GM18867 (cell line): ENCODE data around the gene MRPL4.
A peak's percentile ranks its signal among the peaks of the same experiment; 100 is the strongest.
"Not testable (repeated sequence)": the region's sequence is repeated elsewhere in the genome, so short reads cannot be mapped to it uniquely, and the experiment has no call there.

Experiments used
- ATAC-seq: cut with Tn5 transposase; IDR thresholded peaks from one replicate; pipeline ENCODE4 v1.9.1; 2021; ENCODE audit warnings: mild to moderate bottlenecking, moderate library complexity; ENCODE audit not compliant: unreplicated experiment

The MRPL4 gene

DNA sequence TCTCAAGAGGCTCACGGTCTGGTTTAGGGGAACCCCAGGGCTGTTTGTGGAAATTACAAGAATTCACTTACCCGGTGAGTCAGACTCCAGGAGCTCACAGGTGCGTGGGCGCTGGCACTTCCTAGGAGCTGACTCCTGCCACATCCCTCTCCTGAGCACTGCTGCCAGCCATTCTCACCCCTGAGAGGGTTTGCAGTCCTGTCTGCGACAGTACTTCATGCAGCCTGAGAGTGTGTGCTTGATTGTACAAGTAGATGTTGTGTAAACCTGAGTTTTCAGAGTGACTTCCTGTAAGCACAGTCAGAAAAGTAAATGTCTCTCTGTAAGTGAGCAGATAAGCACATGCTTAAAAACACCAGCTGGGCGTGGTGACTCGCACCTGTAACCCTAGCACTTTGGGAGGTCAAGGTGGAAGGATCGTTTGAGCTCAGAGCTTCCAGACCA, 8.1 kb downstream of the MRPL4 start:
- no peak for ATAC-seq

DNA sequence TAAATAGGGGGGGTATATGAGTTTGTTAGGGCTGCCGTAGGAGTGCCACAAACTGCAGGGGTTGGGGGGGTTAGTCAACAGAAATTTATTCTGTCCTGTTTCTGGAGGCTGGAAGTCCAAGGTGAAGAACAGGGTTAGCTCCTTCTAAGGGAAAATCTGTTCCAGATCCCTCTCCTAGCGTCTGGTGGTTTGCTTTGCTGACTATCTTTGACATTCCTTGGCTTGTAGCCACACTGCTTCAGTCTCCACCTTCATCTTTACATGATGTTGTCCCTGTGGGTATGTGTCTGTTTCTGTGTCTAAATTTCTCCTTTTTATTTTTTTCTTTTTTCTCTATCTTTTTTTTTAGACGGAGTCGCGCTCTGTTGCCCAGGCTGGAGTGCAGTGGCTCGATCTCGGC, 10.8 kb downstream of the MRPL4 start:
- ATAC-seq, result no peak

DNA sequence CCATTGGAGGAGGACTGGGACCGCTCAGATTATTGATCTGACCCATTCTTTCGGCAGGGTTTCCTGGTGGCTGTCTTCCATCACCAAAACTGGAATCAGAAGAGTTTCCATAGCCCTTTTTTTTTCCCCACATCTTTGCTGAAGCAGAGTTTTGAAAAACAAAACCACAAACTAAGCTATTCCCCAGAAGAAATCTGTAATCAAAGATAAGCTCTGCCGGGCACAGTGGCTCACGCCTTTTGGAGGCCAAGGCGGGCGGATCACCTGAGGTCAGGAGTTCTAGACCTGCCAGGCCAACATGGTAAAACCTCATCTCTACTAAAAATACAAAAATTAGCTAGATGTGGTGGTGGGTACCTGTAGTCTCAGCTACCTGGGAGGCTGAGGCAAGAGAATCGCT, 14.7 kb downstream of the MRPL4 start:
- ATAC-seq, result no peak

DNA sequence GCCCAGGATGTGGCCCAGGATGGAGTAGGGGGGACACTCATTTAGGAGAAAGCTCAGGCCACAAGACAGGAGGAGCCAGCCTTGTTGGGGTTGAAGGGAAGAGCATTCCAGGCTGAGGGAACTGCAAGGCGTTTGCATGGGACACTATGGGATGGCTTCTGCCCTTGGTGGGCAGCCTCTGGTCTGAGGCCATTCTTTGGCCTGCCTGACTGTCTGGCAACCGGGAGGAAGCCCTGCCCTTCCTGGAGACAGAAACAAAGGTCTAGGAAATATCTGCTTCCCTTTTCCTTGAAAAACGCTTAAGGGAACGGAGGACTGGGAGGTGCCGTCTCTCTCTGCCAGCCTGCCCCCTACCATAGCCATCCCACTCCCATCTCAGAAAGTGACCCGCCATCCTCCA, 16.1 kb downstream of the MRPL4 start:
- ATAC-seq, result no peak

DNA sequence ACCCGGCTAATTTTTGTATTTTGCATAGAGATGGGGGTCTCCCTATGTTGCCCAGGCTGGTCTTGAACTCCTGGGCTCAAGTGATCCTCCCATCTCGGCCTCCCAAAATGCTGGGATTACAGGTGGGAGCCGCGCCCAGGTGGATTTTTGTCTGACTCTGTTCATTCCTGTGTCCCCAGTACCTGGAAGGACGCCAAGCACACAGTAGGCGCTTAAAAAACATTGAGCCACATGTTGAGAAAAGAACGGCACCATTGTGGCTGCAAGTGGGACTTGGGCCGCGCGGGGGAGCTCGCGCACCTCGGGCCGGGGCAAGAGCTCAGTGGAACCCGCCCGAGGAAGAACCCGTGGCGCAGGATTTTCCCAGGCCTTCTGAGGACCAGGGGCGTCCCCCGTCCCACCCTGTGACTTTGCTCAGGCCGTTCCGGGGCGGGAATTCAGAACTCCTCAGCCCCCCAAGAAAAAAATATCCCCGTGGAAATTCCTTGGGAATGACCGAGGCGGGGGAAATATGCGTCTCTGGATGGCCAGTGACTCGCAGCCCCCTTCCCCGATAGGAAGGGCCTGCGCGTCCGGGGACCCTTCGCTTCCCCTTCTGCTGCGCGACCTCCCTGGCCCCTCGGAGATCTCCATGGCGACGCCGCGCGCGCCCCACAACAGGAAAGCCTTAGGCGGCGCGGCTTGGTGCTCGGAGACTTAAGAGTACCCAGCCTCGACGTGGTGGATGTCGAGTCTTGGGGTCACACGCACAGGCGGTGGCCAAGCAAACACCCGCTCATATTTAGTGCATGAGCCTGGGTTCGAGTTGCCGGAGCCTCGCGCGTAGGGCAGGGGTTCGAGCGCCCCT, 17.5 kb downstream of the MRPL4 start:
- peak; percentile 37 for ATAC-seq

DNA sequence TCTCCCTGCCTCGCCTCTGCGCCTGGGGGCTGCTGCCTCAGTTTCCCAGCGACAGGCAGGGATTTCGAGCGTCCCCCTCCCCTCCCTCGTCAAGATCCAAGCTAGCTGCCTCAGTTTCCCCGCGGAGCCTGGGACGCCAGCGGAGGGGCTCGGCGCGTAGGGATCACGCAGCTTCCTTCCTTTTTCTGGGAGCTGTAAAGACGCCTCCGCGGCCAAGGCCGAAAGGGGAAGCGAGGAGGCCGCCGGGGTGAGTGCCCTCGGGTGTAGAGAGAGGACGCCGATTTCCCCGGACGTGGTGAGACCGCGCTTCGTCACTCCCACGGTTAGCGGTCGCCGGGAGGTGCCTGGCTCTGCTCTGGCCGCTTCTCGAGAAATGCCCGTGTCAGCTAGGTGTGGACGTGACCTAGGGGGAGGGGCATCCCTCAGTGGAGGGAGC, 18.2 kb downstream of the MRPL4 start:
- ATAC-seq, result peak; percentile 52

DNA sequence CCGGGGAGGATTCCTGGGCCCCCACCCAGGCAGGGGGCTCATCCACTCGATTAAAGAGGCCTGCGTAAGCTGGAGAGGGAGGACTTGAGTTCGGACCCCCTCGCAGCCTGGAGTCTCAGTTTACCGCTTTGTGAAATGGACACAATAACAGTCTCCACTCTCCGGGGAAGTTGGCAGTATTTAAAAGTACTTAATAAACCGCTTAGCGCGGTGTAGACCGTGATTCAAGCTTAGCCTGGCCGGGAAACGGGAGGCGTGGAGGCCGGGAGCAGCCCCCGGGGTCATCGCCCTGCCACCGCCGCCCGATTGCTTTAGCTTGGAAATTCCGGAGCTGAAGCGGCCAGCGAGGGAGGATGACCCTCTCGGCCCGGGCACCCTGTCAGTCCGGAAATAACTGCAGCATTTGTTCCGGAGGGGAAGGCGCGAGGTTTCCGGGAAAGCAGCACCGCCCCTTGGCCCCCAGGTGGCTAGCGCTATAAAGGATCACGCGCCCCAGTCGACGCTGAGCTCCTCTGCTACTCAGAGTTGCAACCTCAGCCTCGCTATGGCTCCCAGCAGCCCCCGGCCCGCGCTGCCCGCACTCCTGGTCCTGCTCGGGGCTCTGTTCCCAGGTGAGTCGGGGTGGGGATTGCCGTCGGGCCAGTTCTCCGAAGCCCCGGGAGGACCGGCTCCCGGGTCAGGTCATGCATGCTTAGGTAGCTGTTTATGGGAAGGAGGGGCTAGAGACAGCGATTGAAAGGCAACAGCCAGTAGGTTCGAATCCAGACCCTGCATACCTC, 18.8 kb downstream of the MRPL4 start, which contains the start of gene ICAM1:
Gene ICAM1, plus strand, starts transcription at position 505 of the 779 bp plus-strand sequence. Its CDS starts 40 bp downstream, at position 545.
- ATAC-seq, result peak; percentile 51

DNA sequence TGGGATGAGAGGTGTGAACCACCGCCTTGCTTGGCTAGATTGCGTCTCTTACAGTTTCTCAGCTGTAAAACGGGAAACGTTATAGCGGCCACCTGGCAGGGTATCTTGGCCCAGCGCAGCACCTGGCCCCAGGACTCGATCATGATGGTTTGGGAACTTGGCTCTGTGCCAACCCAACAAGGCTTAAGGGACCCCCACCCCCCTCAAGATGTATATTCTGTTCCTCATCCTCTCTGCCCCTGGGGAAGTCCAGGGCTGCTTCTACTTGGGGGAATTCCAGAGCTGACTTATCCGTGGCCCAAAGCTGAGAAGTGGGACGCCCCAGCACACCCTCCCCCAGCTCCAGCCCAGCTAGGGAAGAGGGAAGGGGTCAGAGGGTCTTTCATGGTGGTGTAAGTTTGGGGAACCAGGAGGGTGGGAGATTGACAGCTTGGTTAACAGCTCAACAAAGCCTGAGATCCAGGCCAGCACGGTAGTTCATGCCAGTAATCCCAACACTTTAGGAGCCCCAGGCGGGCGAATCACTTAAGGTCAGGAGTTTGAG, 19.6 kb downstream of the MRPL4 start:
- peak; percentile 21 for ATAC-seq

DNA sequence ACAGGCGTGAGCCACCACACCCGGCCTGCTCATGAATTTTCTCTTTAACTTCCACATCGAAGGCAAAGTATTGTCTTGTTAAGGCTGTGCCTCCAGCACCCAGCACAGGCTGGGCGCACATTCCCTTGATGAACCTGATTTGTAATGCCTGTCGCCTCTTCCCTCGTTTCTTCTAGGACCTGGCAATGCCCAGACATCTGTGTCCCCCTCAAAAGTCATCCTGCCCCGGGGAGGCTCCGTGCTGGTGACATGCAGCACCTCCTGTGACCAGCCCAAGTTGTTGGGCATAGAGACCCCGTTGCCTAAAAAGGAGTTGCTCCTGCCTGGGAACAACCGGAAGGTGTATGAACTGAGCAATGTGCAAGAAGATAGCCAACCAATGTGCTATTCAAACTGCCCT, 22.6 kb downstream of the MRPL4 start:
- ATAC-seq, result no peak

DNA sequence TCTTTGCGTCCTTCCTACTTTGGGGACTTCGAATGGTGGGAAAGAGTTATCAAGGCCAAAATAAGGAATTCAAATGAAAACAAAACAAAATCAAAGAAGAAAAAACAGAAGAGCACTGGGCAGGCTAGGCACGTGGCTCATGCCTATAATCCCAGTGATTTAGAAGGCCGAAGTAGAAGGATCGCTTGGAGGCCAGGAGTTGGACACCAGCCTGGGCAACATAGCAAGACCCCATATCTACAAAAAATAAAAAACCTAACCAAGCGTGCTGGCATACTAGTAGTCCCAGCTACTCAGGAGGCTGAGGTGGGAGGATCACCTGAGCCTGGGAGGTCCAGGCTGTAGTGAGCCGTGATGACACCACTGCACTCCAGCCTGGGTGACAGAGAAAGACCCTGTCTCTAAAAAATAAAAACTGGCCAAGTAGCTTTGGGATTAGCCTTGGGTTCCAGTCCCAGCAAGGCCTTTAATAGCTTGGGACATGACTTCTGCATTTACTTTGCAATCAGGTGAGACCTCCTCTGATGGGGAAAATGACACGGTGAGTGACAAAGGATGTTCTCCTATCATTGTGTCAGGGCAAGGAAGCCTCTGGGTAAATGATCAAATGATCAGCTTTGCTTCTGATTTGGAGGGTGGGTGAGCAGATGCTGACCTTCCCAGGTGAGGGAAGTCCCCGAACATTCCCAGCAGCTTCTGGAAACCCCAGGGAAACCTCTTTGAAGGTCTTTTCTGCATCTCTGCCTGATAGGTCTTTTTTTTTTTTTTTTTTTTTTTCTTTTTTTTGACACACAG, 26.0 kb downstream of the MRPL4 start:
- no peak for ATAC-seq

DNA sequence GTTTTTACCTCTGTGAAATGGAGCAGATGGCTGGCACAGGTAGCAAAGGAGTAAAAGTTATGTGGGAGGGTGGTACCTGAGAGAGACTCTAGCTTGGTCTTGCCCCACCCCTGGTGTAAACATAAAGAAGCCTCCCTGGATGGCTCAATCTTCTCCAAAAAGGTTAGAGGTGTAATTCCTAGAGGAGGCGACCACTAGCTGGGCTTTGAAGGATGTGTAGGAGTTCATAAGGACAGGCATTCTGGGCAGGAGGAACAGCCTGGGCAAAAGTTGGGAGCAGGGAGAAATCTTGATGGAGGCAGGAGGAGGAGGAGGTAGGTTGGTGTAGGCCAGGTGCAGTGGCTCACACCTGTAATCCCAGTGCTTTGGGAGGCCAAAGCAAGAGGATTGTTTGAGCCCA, 26.9 kb downstream of the MRPL4 start:
- ATAC-seq, result no peak

DNA sequence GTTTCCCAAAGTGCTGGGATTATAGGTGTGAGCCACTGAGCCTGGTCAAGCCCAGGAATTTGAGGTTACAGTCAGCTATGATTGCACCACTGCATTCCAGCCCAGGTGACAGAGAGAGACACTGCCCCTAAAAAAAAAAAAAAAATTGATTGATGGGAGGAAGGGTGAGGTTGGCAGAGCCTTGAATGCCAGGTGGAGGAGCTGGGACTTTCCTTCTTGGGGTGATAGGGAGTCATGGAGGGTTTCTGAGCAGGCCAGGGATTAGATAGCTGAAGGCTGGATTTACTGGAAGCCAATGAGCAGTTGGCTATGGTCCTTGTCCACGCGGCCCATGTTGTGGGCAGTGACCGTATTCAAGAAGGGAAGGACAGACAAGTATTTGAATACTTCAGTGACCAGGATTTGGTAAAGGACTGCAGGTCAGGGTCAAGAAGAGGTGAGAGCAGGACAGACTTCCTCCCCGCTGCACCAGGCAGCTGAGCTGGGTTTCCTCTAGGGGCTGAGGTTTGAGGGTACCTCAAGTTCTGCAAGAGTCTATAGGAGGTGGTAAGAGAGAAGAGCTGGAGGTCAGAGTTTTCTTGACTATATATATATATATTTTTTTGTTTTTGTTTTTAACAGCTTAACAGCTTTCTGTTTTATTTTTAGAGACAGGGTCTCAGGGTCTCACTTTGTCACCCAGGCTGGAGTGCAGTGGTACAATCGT, 27.9 kb downstream of the MRPL4 start:
- no peak for ATAC-seq

DNA sequence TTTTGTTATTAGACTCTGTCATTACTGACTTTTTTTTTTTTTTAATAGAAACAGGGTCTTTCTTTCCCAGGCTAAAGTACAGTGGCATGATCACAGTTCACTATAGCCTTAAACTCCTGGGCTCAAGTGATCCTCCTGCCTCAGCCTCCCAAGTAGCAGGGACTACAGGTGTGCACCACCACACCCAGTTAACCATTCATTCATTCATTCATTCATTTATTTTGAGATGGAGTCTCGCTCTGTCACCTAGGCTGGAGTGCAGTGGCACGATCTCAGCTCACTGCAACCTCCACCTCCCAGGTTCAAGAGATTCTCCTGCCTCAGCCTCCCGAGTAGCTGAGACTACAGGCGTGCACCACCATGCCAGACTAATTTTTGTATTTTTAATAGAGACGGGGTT, 30.0 kb downstream of the MRPL4 start:
- not testable (repeated sequence) for ATAC-seq

DNA sequence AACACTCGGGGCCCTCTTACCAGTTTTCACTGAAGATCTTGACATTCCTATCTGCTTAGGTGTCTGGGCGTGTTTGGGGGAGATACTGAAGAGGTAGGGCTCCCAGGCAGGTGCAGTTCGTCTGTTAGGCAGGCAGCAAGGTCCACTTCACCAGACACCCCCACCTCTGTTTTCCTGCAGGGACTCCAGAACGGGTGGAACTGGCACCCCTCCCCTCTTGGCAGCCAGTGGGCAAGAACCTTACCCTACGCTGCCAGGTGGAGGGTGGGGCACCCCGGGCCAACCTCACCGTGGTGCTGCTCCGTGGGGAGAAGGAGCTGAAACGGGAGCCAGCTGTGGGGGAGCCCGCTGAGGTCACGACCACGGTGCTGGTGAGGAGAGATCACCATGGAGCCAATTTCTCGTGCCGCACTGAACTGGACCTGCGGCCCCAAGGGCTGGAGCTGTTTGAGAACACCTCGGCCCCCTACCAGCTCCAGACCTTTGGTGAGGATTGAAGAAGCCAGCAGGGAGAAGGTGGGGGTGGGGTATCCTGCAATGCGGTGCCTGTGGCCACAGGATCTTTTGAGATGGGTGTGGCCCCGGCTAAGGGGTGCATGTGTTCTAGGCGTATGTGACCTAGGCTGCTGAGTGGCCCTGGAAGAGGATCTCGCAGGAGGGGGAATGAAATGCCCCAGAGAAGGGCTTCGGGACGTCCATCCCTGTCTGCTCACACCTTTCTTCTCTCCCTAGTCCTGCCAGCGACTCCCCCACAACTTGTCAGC, 31.5 kb downstream of the MRPL4 start:
- ATAC-seq, result no peak

DNA sequence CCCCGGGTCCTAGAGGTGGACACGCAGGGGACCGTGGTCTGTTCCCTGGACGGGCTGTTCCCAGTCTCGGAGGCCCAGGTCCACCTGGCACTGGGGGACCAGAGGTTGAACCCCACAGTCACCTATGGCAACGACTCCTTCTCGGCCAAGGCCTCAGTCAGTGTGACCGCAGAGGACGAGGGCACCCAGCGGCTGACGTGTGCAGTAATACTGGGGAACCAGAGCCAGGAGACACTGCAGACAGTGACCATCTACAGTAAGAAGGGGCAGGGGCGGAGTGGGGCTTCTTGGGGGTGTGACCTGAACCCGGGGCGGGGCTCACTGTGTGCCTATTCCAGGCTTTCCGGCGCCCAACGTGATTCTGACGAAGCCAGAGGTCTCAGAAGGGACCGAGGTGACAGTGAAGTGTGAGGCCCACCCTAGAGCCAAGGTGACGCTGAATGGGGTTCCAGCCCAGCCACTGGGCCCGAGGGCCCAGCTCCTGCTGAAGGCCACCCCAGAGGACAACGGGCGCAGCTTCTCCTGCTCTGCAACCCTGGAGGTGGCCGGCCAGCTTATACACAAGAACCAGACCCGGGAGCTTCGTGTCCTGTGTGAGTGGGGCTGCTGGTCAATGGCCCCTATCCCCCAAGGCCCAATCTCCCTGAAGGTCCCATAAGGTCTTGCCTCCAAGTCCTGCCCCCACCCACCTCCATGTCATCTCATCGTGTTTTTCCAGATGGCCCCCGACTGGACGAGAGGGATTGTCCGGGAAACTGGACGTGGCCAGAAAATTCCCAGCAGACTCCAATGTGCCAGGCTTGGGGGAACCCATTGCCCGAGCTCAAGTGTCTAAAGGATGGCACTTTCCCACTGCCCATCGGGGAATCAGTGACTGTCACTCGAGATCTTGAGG, 32.3 kb downstream of the MRPL4 start:
- no peak for ATAC-seq

DNA sequence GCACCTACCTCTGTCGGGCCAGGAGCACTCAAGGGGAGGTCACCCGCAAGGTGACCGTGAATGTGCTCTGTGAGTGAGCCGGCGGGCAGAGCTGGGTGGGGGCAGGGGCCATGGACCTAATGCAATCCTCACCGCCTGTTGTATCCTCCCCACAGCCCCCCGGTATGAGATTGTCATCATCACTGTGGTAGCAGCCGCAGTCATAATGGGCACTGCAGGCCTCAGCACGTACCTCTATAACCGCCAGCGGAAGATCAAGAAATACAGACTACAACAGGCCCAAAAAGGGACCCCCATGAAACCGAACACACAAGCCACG, 32.9 kb downstream of the MRPL4 start:
- ATAC-seq, result no peak

DNA sequence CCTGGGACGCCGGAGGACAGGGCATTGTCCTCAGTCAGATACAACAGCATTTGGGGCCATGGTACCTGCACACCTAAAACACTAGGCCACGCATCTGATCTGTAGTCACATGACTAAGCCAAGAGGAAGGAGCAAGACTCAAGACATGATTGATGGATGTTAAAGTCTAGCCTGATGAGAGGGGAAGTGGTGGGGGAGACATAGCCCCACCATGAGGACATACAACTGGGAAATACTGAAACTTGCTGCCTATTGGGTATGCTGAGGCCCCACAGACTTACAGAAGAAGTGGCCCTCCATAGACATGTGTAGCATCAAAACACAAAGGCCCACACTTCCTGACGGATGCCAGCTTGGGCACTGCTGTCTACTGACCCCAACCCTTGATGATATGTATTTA, 33.4 kb downstream of the MRPL4 start:
- no peak for ATAC-seq

DNA sequence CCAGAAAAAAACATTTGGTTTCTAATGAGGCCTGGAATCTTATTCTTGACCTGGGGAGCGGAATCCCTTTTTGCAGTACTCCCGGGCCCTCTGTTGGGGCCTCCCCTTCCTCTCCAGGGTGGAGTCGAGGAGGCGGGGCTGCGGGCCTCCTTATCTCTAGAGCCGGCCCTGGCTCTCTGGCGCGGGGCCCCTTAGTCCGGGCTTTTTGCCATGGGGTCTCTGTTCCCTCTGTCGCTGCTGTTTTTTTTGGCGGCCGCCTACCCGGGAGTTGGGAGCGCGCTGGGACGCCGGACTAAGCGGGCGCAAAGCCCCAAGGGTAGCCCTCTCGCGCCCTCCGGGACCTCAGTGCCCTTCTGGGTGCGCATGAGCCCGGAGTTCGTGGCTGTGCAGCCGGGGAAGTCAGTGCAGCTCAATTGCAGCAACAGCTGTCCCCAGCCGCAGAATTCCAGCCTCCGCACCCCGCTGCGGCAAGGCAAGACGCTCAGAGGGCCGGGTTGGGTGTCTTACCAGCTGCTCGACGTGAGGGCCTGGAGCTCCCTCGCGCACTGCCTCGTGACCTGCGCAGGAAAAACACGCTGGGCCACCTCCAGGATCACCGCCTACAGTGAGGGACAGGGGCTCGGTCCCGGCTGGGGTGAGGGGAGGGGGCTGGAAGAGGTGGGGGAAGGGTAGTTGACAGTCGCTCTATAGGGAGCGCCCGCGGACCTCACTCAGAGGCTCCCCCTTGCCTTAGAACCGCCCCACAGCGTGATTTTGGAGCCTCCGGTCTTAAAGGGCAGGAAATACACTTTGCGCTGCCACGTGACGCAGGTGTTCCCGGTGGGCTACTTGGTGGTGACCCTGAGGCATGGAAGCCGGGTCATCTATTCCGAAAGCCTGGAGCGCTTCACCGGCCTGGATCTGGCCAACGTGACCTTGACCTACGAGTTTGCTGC, 35.1 kb downstream of the MRPL4 start, which contains the start of gene ICAM4:
Gene ICAM4, plus strand, starts transcription at position 153 of the 935 bp plus-strand sequence. Its CDS starts 58 bp downstream, at position 211.
- ATAC-seq, result no peak
